ENCODE measurements around the gene NKX2-8.

NKX2-8 gene

DNA sequence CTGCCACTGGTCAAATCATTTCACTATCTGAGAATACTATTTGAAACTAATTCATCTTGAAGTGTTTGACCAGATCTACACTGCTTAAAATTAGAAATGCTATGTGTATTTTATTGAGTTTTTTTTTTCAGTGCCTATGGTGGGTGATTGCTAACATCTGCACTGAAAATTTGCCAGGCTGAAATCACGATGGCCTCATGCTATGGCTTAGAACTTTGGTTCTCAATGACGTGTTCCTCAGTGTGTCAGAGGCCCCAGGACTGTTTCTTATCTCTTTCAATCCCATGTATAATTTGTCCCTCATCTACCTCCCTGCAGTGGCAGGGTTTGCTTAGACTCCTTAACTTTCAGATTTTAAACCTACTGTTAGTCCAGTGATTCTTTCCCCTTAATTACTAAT lies 36.2 kb upstream of the NKX2-8 start:
- no peak overlapping the region for H3K4me3 ChIP-seq (ENCODE audit: low read depth, low read length)
- TF ChIP-seq, protein P1, sequence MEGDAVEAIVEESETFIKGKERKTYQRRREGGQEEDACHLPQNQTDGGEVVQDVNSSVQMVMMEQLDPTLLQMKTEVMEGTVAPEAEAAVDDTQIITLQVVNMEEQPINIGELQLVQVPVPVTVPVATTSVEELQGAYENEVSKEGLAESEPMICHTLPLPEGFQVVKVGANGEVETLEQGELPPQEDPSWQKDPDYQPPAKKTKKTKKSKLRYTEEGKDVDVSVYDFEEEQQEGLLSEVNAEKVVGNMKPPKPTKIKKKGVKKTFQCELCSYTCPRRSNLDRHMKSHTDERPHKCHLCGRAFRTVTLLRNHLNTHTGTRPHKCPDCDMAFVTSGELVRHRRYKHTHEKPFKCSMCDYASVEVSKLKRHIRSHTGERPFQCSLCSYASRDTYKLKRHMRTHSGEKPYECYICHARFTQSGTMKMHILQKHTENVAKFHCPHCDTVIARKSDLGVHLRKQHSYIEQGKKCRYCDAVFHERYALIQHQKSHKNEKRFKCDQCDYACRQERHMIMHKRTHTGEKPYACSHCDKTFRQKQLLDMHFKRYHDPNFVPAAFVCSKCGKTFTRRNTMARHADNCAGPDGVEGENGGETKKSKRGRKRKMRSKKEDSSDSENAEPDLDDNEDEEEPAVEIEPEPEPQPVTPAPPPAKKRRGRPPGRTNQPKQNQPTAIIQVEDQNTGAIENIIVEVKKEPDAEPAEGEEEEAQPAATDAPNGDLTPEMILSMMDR (IDR thresholded peaks at IDR 0.05; ENCODE audit: low read depth, low read length), result no peak

DNA sequence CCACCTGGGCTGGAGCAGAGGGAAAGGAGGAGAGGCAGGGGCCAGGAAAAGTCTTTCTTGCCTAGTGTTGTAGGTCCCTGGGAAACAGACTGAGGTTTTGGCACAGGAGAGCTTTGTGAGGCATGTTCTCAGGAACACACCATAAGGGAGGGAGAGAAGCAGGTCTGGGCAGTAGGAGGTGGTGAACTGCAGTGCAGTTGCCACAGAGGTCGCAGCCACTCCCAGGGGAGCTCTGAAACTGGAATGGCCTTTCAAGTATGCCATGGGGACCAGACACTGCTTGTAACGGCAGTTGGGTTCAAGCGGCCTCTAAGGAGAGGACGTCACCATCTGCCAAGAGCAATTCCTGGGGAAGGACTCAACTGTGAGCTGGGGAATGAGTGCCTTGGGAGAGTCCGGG lies 35.4 kb upstream of the NKX2-8 start:
- TF ChIP-seq, protein P1 (IDR thresholded peaks at IDR 0.05; ENCODE audit: low read depth, low read length), result no peak
- no peak overlapping the region for H3K4me3 ChIP-seq (ENCODE audit: low read depth, low read length)

DNA sequence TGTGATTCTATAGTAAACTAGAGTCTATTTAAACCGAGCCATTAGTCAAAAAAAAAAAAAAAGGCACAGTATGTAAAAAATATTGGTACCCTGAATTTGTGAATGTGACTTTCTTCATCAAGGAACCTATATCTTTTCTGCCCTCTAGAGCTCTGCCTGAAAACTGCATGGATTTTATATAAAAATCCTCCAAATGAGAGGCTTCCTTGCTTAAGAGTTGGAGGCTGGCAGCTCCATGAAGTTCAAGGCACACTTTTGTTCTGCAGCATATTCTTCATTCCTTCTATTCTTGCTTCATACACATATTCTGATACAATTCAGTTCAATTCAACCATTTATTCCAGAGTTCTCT lies 23.1 kb upstream of the NKX2-8 start:
- TF ChIP-seq, protein P1 (IDR thresholded peaks at IDR 0.05; ENCODE audit: low read depth, low read length), result no peak
- no peak overlapping the region for H3K4me3 ChIP-seq (ENCODE audit: low read depth, low read length)

DNA sequence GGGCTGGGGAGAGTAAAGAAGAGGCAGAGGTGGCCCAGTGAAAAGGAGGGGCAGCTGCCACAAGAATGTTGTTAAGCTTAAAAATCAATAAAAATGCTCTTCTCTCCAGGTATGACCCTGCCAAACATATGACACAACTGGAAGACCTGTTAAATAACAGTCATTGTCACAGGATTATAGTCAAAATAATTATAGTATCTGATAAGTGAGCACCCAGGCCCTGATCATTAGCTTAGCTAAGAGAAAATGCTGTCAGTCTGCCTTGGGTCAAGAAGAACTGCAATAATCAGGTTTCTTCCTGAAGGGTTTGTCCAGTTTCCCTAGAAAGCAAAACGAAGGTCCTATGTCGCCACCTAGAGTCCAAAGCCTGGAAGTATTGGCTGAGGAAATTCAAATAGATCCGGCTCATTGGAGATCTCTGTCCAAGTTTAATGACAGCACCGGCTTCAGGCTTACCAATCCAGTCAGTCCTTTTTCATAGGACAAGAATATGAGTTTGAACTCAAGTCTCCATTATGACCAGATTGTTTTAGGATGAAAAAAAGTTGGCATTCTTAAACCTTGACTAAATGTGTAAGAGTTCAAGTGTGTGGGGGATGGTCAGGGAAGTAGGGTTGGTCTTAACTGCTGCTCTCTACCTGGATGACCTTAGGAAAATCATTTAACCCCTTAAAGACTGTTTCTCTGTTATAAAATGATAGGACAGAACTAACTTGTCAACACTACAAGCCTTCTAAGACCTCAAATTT lies 22.5 kb upstream of the NKX2-8 start:
- TF ChIP-seq, protein P1 (IDR thresholded peaks at IDR 0.05; ENCODE audit: low read depth, low read length), result peak; percentile 74
- H3K4me3 ChIP-seq (ENCODE audit: low read depth, low read length), result no peak overlapping the region

DNA sequence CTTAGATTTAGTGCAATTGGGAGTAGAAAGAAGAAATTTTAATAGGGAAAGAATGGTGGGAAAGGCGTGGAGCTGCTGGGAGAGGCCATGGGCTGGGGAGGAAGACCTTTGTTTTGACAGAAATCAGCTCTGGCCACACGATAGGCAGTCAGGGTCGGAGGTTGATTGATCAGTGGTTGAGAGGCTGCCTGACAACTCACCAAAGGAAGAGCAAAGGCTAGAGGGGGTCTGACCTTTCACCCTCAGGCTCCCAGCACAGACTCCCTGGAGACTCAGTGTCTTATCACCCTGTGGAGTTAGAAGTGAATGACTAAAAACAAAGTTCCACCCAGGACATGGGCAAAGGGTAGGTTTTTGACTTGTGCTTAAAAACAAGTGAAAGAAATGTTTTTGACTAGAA lies 18.0 kb upstream of the NKX2-8 start:
- TF ChIP-seq, protein P1 (IDR thresholded peaks at IDR 0.05; ENCODE audit: low read depth, low read length), result no peak
- H3K4me3 ChIP-seq (ENCODE audit: low read depth, low read length), result no peak overlapping the region

DNA sequence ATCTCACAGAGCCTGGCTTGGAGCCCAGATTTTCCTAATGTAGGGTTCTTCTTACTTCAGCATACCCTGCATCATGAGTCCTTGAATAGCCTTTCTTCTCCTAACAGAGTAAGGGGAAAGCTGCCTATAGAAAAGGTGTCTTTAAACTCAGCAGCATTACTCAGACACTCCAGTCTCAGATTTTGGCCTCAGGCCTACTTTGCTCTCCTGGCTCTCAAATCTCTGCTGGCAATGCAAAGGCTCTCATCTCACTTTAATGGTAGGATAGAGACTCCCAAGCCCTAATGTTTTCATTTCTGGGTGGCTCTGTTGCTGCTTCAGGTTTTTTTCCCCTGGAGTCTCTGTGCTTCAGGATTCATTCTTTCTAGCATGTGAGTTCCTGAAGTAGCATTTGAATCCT lies 9.1 kb upstream of the NKX2-8 start:
- TF ChIP-seq, protein P1 (IDR thresholded peaks at IDR 0.05; ENCODE audit: low read depth, low read length), result no peak
- no peak overlapping the region for H3K4me3 ChIP-seq (ENCODE audit: low read depth, low read length)

DNA sequence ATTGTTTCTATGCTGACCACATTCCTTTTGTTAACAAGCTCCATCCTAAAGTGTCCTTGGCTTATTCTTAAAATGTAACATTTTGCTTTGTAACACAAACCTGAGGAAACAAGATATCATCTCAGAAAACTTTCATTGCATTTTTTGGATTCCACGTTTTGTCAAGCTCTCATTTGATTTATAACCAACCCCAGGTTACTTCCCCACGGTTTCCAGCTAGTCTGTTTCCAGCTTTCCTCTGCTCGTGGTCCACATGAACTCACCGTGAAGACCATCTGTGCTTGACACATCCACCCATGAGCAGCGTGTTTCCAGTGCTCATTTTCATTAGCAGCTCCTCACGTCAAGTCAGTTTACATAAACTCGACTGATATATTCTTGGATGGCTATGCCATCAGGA lies 6.4 kb upstream of the NKX2-8 start:
- no peak overlapping the region for H3K4me3 ChIP-seq (ENCODE audit: low read depth, low read length)
- TF ChIP-seq, protein P1 (IDR thresholded peaks at IDR 0.05; ENCODE audit: low read depth, low read length), result no peak
